ENCODE data around the gene HHATL. TPM values are rescaled to one million over a fixed set of nuclear protein-coding genes. Genes with fewer than 3 reads are reported as not detected.

Gene HHATL
- total RNA-seq, 1 experiment from 2014 or later, result not detected

GRCh38 chr3:42712688-42713372 is 10.2 kb upstream of the HHATL start:
- TF ChIP-seq CTCF (IDR thresholded peaks at IDR 0.05) (no peak), POLR2AphosphoS5 (IDR thresholded peaks at IDR 0.05; ENCODE audit: low read depth, low read length) (no peak), REST (IDR thresholded peaks at IDR 0.05; ENCODE audit: insufficient read depth in 1 of 2, low read depth in 2 of 2, low read length in 1 of 2) (no peak), SIN3A (IDR thresholded peaks at IDR 0.05; ENCODE audit: borderline replicate concordance, insufficient read depth, low read depth, low read length) (no peak)
- Histone ChIP-seq H3K36me3 (ENCODE audit: control insufficient read depth, insufficient read depth, low read length) (no peaks in the 10 kb centered on the region), H3K27ac (ENCODE audit: low read length) (no peak overlapping the region), H3K27me3 (ENCODE audit: control insufficient read depth, insufficient read depth, low read length) (no peaks in the 10 kb centered on the region), H3K4me3 (ENCODE audit: low read depth in 2 of 2, low read length in 2 of 2) (no peak overlapping the region), H3K9me3 (ENCODE audit: control insufficient read depth, insufficient read depth, low read depth, low read length) (no peaks in the 10 kb centered on the region), H3K4me1 (ENCODE audit: control insufficient read depth, insufficient read depth, low read length) (no peaks in the 10 kb centered on the region)
- DNase-seq (ENCODE audit: low read depth, low spot score) (no peak), ATAC-seq (no peak)
- no TSS peak for BruUV-seq (replicated peaks)
- in situ Hi-C loops (cut with HindIII; ENCODE audit: low pct_unique_long_range_greater_than_20kb, low sequenced_read_pairs) (no loop called here), intact Hi-C loops (cut with micrococcal nuclease; ENCODE audit: unreplicated experiment) (no loop called here)
- POLR2A ChIA-PET, result no interaction called here
- CTCF ChIA-PET, result no interaction called here

DNA sequence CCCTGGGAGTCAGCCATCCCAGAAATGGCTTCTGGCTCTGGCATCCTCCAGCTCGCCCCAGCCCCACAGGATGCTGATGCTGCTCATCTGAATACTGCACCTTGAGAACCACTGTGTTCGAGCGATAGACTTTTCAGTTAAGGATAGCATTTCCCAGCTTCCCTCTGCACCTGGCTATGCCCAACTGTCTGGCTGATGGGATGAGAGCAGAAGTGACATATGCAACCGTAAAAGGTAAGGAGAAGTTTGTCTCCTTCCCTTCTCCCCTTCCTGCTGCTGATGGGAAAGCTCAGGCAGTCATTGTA is 9.7 kb upstream of the HHATL start:
- Histone ChIP-seq H3K9me3 (ENCODE audit: control insufficient read depth, insufficient read depth, low read depth, low read length) (no peaks in the 10 kb centered on the region), H3K4me3 (ENCODE audit: low read depth in 2 of 2, low read length in 2 of 2) (no peak overlapping the region), H3K27ac (ENCODE audit: low read length) (no peak overlapping the region), H3K36me3 (ENCODE audit: control insufficient read depth, insufficient read depth, low read length) (no peaks in the 10 kb centered on the region), H3K27me3 (ENCODE audit: control insufficient read depth, insufficient read depth, low read length) (no peaks in the 10 kb centered on the region), H3K4me1 (ENCODE audit: control insufficient read depth, insufficient read depth, low read length) (no peaks in the 10 kb centered on the region)
- BruUV-seq (replicated peaks), result no TSS peak
- in situ Hi-C loops (cut with HindIII; ENCODE audit: low pct_unique_long_range_greater_than_20kb, low sequenced_read_pairs), result no loop called here
- ChIA-PET POLR2A (no interaction called here), CTCF (interaction anchor here (0.5 kb wide), 1 partner anchor 11 kb away, joined by 6 read pairs; no protein-coding TSS in a partner anchor)
- ATAC-seq (no peak), DNase-seq (ENCODE audit: low read depth, low spot score) (no peak)
- TF ChIP-seq TCF7L2 (IDR thresholded peaks at IDR 0.05; ENCODE audit: low read depth, low read length) (no peak), CTCF (IDR thresholded peaks at IDR 0.05) (no peak), SIN3A (IDR thresholded peaks at IDR 0.05; ENCODE audit: borderline replicate concordance, insufficient read depth, low read depth, low read length) (no peak), POLR2AphosphoS5 (IDR thresholded peaks at IDR 0.05; ENCODE audit: low read depth, low read length) (no peak), REST (IDR thresholded peaks at IDR 0.05; ENCODE audit: insufficient read depth in 1 of 2, low read depth in 2 of 2, low read length in 1 of 2) (no peak)
- intact Hi-C loops (cut with micrococcal nuclease; ENCODE audit: unreplicated experiment), result no loop called here

All from Panc1 (cell line).